Activated naive CD8-positive, alpha-beta T cell treated with anti-CD3 and anti-CD28 coated beads, Interleukin-2, amount 50 U/mL, for 24 hours (primary cell): Measurements from ENCODE around the gene MMP10.
"Not testable (repeated sequence)": the region's sequence is repeated elsewhere in the genome, so short reads cannot be mapped to it uniquely, and the experiment has no call there.

Experiments
- ATAC-seq: fragments of 150-1000 bp; cut with Tn5 transposase; one replicate; pipeline ENCODE4 v1.10.0; 2021
- DNase-seq: peaks from one replicate; pipeline ENCODE4 v3.0.0; 2021
- H3K27ac Mint-ChIP-seq: one replicate; pipeline ENCODE4 v1.8.0; 2021; ENCODE audit warnings: mild to moderate bottlenecking, mixed read lengths
- H3K27me3 Mint-ChIP-seq: one replicate; pipeline ENCODE4 v1.8.0; 2021; ENCODE audit warnings: mixed read lengths
- H3K36me3 Mint-ChIP-seq: one replicate; pipeline ENCODE4 v1.8.0; 2021; ENCODE audit warnings: low read depth, mixed read lengths
- H3K4me1 Mint-ChIP-seq: one replicate; pipeline ENCODE4 v1.8.0; 2021; ENCODE audit warnings: mixed read lengths
- H3K4me3 Mint-ChIP-seq: one replicate; pipeline ENCODE4 v1.8.0; 2021; ENCODE audit warnings: mild to moderate bottlenecking, moderate library complexity, mixed read lengths
- H3K9me3 Mint-ChIP-seq: one replicate; pipeline ENCODE4 v1.8.0; 2021; ENCODE audit warnings: mixed read lengths

The MMP10 gene

DNA sequence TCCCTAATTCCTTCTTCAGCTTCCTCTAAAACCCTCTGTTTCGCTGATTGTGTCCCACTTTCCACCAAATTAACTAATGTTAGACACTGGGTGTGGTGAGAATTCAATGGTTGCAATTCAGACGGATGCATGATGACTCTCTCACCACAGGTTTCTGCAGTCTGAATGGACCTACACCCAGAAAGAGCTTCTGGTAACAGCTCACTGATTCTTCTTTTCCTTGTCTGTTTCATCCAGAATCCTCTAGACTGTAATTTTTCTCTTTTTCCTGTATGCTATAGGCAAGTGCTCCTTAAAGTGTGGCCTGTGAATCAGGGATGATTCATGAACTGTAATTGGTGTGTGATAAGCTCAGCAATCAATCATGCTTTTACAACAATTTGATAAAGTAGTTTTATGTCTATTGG is 18.1 kb downstream of the MMP10 start:
- Mint-ChIP-seq H3K4me1 (peaks cover 5% of the 10 kb centered on the region), H3K27me3 (peaks cover 6% of the 10 kb centered on the region), H3K9me3 (no peaks in the 10 kb centered on the region), H3K36me3 (no peaks in the 10 kb centered on the region), H3K4me3 (no peak overlapping the region), H3K27ac (no peak overlapping the region)
- no peak for ATAC-seq
- no peak for DNase-seq

GRCh38 chr11:102761646-102762238 is 18.7 kb downstream of the MMP10 start:
- Mint-ChIP-seq H3K36me3 (no peaks in the 10 kb centered on the region), H3K27me3 (peaks cover 6% of the 10 kb centered on the region), H3K27ac (no peak overlapping the region), H3K4me1 (peaks cover 5% of the 10 kb centered on the region), H3K4me3 (no peak overlapping the region), H3K9me3 (no peaks in the 10 kb centered on the region)
- ATAC-seq (no peak), DNase-seq (no peak)

DNA sequence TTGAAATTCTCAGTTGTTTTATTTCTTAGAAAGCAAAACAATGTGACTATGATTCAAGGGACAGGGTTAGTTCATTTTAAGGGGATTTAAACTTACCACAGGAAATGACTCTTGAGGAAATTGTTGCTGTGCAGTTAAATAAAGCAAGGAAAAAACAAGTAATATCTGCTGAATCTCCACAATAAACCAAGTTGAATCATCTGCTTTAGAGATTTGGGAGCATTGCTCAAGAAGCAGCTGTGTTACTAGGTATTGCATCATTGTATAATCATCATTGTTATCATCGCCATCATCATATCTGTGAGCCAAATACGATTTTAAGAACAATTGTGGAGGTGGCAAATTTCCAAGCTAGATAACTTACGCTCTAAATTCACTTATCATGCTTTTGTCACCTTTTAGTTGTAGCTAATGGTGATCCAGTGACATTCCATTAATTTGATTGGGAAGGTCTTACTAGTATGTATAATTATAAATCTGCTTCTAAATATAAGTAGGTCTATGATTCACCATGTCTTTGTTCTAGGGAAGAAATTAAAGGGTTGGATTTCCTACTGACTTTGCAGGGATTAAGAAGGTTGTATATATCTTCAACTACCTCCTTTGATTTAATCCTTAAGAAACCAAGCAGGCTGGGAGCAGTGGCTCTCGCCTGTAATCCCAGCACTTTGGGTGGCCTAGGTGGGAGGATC is 19.9 kb downstream of the MMP10 start:
- Mint-ChIP-seq H3K4me1 (peaks cover 5% of the 10 kb centered on the region), H3K9me3 (no peaks in the 10 kb centered on the region), H3K27me3 (peaks cover 11% of the 10 kb centered on the region), H3K4me3 (no peak overlapping the region), H3K36me3 (no peaks in the 10 kb centered on the region), H3K27ac (peak overlapping the region; percentile 32)
- ATAC-seq: peak; percentile 57
- no peak for DNase-seq

- no peak overlapping the region for H3K27ac Mint-ChIP-seq
- peaks cover 5% of the 10 kb centered on the region for H3K4me1 Mint-ChIP-seq
- no peak overlapping the region for H3K4me3 Mint-ChIP-seq
- ATAC-seq: no peak
- no peak for DNase-seq
- H3K36me3 Mint-ChIP-seq: no peaks in the 10 kb centered on the region
- peaks cover 13% of the 10 kb centered on the region for H3K27me3 Mint-ChIP-seq
- H3K9me3 Mint-ChIP-seq: no peaks in the 10 kb centered on the region
Observed at GRCh38 chr11:102757823-102758549, 22.4 kb downstream of the MMP10 start.

- Mint-ChIP-seq H3K27ac (no peak overlapping the region), H3K4me1 (no peaks in the 10 kb centered on the region), H3K4me3 (no peak overlapping the region), H3K9me3 (no peaks in the 10 kb centered on the region), H3K27me3 (peaks cover 15% of the 10 kb centered on the region), H3K36me3 (no peaks in the 10 kb centered on the region)
- ATAC-seq (no peak), DNase-seq (no peak)
Observed at GRCh38 chr11:102753267-102753666, 27.2 kb downstream of the MMP10 start.

DNA sequence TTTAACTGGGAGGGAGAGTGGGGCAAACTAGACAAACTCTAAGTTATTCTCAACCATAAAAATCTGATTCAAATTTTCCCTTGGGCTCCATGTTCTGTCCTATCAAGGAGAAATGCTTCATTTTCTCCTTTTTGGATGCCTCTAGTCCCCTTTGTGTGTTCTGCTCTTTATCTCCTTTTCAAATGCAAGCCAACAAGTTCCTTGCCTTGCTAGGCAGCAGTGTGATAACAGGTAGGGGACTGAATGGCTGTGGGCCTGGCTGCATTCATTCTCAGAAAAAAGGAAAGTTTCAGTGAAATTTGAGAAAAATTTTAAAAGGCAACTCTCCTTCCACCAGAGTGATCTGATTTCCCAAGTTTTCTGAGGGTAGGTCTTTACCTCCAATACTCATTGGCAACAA is 28.8 kb downstream of the MMP10 start:
- ATAC-seq: no peak
- H3K9me3 Mint-ChIP-seq: peaks cover 7% of the 10 kb centered on the region
- H3K4me1 Mint-ChIP-seq: no peaks in the 10 kb centered on the region
- H3K27ac Mint-ChIP-seq: no peak overlapping the region
- H3K27me3 Mint-ChIP-seq: peaks cover 20% of the 10 kb centered on the region
- DNase-seq: no peak
- no peak overlapping the region for H3K4me3 Mint-ChIP-seq
- no peaks in the 10 kb centered on the region for H3K36me3 Mint-ChIP-seq

GRCh38 chr11:102749101-102749722 is 31.2 kb downstream of the MMP10 start:
- Mint-ChIP-seq H3K4me3 (no peak overlapping the region), H3K36me3 (no peaks in the 10 kb centered on the region), H3K27me3 (peaks cover 16% of the 10 kb centered on the region), H3K4me1 (no peaks in the 10 kb centered on the region), H3K27ac (no peak overlapping the region), H3K9me3 (peaks cover 7% of the 10 kb centered on the region)
- DNase-seq: no peak
- no peak for ATAC-seq

- H3K27me3 Mint-ChIP-seq, DNase-seq, H3K36me3 Mint-ChIP-seq, ATAC-seq, H3K27ac Mint-ChIP-seq, H3K4me3 Mint-ChIP-seq, H3K4me1 Mint-ChIP-seq, H3K9me3 Mint-ChIP-seq: not testable (repeated sequence)
Observed at GRCh38 chr11:102746746-102747578, 33.5 kb downstream of the MMP10 start.

DNA sequence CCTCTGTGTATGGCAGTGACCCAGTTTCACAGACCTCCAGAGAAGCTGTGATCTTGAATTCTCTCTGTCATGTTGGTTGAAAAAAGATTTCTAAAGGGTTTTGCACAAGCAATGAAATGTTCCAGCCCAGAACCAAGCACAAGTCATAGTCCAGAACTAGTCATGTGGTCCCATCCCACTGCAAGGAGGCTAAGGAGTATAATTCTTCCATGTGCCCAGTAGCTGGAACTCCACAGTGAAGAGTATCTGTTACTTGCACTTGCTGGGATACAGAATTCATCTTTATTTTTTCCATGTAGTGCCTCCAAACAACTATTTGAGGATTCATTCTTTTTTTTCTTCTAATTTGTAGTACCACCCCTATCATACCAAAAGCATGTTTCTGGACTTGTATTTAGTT is 45.8 kb downstream of the MMP10 start:
- peaks cover 15% of the 10 kb centered on the region for H3K27me3 Mint-ChIP-seq
- no peak overlapping the region for H3K27ac Mint-ChIP-seq

GRCh38 chr11:102733232-102733875 is 47.1 kb downstream of the MMP10 start:
- Mint-ChIP-seq H3K36me3 (no peaks in the 10 kb centered on the region), H3K27ac (no peak overlapping the region), H3K4me3 (no peak overlapping the region), H3K27me3 (peaks cover 15% of the 10 kb centered on the region), H3K9me3 (no peaks in the 10 kb centered on the region), H3K4me1 (no peaks in the 10 kb centered on the region)
- DNase-seq (peak; percentile 66), ATAC-seq (peak; percentile 69)

More for the DNA sequence above, 45.8 kb downstream of the MMP10 start:
- Mint-ChIP-seq H3K36me3 (no peaks in the 10 kb centered on the region), H3K4me3 (no peak overlapping the region), H3K4me1 (no peaks in the 10 kb centered on the region), H3K9me3 (no peaks in the 10 kb centered on the region)
- no peak for ATAC-seq
- no peak for DNase-seq

- not testable (repeated sequence) for H3K27ac Mint-ChIP-seq, H3K4me1 Mint-ChIP-seq, H3K9me3 Mint-ChIP-seq, DNase-seq, H3K36me3 Mint-ChIP-seq, ATAC-seq, H3K4me3 Mint-ChIP-seq
- peaks cover 18% of the 10 kb centered on the region for H3K27me3 Mint-ChIP-seq
Observed at GRCh38 chr11:102730944-102731343, 49.5 kb downstream of the MMP10 start.

DNA sequence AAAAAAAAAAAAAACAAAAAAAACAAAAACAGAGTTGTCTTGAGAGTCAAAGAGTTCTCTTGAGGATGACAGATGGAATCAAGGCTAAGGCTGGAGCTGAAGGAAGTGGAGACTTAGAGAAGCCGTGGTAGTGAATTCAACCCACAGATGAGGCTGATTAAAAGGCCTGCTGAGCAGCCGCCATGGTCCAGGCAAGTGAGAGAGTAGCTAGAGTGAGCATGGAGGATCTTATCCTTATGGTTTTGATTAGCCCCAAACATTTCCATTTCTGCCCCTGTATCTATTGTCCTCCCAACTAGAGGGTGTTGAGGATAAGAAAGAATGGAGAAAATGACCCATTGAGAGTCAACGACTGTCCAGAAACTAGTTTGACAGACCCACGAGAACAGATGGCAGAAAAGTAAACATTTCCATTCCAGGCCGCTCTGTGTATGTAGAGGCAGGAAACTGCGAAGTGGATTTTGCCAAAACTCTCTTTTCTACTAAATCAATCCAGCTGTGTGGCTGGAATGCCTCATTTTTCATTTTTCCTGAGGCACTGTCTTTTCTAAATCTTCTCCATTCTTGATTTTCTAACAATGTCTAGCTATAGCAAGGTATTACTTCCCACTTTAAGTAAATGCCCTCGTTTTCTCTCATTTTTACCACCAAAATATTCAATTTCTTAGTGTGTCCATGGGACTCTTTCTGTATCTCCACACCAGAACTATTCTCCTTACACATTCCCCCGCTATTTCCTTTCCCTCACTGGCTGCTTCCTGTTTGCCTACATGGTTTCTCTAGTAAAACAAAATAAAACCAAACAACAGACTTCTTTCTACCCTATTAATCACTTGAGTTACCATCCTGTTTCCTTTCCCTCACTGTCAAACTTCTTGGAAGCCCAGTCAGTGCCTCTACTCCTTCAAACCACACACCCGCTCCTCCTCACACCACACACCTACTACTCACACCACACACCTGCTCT is 50.3 kb downstream of the MMP10 start:
- H3K4me1 Mint-ChIP-seq: no peaks in the 10 kb centered on the region
- H3K27me3 Mint-ChIP-seq: peaks cover 18% of the 10 kb centered on the region
- H3K4me3 Mint-ChIP-seq: no peak overlapping the region
- ATAC-seq (no peak), DNase-seq (no peak)
- no peak overlapping the region for H3K27ac Mint-ChIP-seq
- H3K9me3 Mint-ChIP-seq: no peaks in the 10 kb centered on the region
- H3K36me3 Mint-ChIP-seq: no peaks in the 10 kb centered on the region

GRCh38 chr11:102727890-102728289 is 52.5 kb downstream of the MMP10 start:
- ATAC-seq (peak; percentile 48), DNase-seq (no peak)
- Mint-ChIP-seq H3K36me3 (no peaks in the 10 kb centered on the region), H3K4me3 (no peak overlapping the region), H3K9me3 (no peaks in the 10 kb centered on the region), H3K27ac (no peak overlapping the region), H3K4me1 (no peaks in the 10 kb centered on the region), H3K27me3 (peaks cover 4% of the 10 kb centered on the region)
